Head of caudate nucleus (tissue), 42 donors: Measurements from ENCODE around the gene ANKS4B.
A peak's percentile ranks its signal among the peaks of the same experiment; 100 is the strongest.
"Not testable (repeated sequence)": the region's sequence is repeated elsewhere in the genome, so short reads cannot be mapped to it uniquely, and the experiment has no call there.

ENCODE experiments used
- DNase-seq, 42 donors: peaks; one replicate each; pipeline versions ENCODE4 v3.0.0 to v3.0.0-alpha.2; 2020 to 2021; ENCODE audit warnings: mixed read lengths in 7 of 42
- intact Hi-C: fragments of 100-400 bp; cut with DNase I; formaldehyde crosslinking; loops from one replicate; pipeline ENCODE4 v1.15.0; 2022

The ANKS4B gene, protein sequence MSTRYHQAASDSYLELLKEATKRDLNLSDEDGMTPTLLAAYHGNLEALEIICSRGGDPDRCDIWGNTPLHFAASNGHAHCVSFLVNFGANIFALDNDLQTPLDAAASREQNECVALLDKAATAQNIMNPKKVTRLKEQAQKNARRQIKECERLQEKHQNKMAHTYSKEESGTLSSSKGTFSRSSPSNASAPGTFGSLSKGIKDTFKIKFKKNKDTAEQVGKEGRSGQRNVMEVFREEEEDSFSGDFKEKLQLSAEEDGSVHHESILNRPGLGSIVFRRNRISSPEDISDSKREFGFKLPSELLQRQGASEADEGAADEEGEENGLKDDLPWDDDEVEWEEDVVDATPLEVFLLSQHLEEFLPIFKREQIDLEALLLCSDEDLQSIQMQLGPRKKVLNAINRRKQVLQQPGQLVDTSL

DNA sequence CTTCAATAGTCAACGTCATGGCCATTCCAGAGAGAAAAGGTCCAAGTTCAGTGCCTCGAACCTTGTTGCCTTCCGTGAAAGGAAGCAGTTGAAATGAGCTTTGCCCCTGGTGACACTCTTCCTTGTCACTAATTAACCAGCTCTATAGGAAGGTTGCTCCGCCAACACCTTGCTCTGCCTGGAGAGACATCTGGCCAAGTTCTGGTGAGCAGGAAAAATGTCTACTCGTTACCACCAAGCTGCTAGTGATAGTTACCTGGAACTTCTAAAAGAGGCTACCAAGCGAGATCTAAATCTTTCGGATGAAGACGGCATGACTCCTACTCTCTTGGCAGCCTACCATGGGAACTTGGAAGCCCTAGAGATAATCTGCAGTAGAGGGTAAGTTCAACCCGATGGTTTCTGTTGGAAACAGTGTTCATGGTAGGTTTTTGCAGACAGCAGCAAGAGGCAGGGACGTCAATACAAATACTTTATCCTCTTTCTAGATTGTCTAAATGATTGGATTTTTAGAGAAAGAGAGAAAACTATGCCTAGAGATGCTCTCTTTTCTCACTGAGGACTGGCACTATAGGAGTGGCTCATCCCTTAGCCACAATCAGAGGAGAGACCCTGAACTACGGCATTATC lies at the start of gene ANKS4B:
Gene ANKS4B (plus strand): TSS at position 179 of the 630 bp plus-strand sequence. CDS start 39 bp downstream, at position 218.
- intact Hi-C loops = no loop called here
- peak in 1 of 42 donors; percentile 9 for DNase-seq

DNA sequence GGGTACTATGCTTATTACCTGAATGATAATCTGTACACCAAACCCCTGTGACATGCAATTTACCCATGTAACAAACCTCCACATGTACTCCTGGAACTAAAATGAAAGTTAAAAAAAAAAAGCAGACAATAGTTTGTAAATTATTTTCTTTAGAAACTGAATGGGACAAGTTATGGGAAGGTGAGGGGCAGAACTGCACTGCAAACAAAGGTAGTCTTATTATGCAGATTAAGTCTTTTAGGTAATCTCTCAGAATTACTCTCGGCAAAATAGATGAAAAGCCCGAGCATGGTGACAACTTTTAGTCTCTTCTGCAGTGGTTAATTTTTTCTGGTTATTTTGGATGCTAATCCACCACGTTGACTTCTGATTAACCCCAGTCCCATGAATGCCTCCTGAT lies 49.5 kb upstream of the ANKS4B start:
- intact Hi-C loops = loop anchor here (10.0 kb wide), 1 partner anchor 121 kb away; no protein-coding TSS in a partner anchor
- no peak for DNase-seq

DNA sequence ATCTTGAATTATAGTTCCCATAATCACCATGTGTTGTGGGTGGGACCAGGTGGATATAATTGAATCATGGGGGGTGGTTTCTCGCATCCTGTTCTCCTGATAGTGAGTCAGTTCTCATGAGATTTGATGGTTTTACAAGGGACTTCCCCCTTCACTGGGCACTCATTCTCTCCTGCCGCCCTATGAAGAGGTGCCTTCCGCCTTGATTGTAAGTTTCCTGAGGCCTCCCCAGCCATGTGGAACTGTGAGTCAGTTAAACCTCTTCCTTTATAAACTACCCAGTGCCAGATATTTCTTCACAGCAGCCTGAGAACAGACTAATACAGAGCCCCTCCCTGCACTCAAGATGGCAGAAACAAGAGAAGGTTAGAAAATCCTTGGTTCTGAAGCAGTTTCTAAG lies 48.7 kb upstream of the ANKS4B start:
- DNase-seq = no peak
- intact Hi-C loops = loop anchor here (10.0 kb wide), 1 partner anchor 120 kb away; no protein-coding TSS in a partner anchor

DNA sequence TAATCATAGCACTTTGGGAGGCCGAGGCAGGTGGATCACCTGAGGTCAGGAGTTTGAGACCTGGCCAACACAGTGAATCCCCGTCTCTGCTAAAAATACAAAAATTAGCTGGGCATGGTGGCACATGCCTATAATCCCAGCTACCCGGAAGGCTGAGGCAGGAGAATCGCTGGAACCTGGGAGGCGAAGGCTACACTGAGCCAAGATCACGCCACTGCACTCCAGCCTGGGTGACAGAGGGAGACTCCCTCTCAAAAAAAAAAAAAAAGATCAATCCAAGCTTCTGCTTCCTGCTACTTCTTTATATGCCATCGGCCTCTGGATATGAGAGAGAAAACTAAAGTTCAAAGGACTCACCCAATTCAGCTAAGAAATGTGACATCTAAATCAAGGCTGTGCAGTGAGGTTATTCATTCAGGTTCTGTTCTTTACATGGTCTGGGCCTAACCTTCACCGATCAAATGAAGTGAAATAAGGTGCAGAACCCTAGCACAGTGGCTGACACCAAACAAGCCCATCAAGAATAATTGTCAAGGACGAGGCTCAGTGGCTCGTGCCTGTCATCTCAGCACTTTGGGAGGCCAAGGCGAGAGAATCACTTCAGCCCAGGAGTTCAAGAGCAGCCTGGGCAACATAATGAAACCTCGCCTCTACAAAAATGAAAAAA lies 47.7 kb upstream of the ANKS4B start:
- intact Hi-C loops = loop anchor here (10.0 kb wide), 1 partner anchor 119 kb away; no protein-coding TSS in a partner anchor
- no peak for DNase-seq

DNA sequence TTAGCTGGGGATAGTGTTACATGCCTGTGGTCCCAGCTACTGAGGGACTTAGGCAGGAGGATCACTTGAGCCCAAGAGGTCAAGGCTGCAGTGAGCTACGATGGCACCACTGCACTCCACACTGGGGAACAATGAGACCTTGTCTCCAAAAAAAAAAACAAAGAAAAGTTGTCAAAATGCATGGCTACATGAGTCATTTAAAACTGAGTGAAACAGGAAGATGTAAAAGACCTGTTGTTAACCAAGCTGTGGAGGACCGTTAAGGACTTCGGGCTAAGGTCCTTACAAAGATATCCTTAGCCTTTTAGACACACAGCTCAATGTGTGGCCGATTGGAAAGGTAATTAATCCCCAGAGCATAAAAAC lies 47.2 kb upstream of the ANKS4B start:
- no peak for DNase-seq
- intact Hi-C loops = loop anchor here (10.0 kb wide), 1 partner anchor 118 kb away; no protein-coding TSS in a partner anchor

DNA sequence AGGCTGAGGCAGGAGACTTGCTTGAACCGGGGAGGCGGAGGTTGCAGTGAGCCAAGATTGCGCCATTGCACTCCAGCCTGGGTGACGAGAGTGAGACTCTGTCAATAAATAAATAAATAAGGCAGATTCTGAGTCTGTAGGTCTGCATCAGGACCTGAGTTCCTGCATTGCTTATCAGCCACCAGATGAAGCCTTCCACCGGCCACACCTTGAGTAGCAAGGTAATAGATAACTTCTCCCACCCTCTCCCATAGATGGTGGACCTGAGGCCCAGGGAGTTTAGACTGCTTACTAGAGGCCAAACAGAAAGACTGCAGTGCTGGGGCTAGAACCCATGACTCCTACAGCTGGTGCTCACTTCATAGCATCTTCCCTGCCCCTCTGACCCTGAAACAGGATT lies 44.2 kb upstream of the ANKS4B start:
- no peak for DNase-seq
- intact Hi-C loops = loop anchor here (10.0 kb wide), 1 partner anchor 115 kb away; no protein-coding TSS in a partner anchor

DNA sequence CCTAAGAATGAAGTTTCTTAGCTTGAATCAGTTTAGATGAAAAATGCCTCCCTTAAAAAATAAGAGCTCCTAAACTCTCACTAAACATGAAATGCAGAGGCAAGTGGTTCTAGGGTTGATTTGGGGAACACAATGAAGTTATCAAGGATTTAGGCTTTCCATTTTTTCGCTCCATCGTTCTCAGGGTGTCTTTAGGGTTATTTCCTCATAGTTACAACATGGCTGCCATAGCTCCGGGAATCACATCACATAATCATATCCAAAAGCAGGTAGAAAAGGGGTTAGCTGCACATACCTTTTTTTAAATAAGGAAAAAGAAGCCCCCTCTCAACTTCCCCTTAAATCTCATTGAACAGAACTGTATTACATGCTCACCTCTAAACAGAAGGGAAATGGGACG lies 43.5 kb upstream of the ANKS4B start:
- intact Hi-C loops = no loop called here

DNA sequence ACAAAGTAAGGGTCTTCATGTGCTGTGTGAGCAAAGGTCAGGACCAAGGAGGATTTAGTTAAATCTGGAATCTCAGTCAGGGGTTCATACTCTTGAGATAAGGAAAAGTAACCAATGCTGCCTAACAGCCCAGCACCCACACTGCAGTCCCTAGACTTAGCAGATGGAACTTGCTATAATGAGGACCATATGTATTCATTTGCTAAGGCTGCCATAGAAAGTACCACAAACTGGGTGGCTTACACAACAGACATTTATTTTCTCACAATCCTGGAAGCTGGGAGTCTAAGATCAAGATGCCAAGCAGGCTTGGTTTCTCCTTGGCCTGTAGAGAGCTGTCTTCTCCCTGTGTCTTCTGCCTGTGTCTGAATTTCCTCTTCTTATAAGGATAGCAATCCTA lies 42.9 kb upstream of the ANKS4B start:
- intact Hi-C loops = no loop called here
- DNase-seq = no peak

More for the DNA sequence above, 43.5 kb upstream of the ANKS4B start:
- DNase-seq = no peak

DNA sequence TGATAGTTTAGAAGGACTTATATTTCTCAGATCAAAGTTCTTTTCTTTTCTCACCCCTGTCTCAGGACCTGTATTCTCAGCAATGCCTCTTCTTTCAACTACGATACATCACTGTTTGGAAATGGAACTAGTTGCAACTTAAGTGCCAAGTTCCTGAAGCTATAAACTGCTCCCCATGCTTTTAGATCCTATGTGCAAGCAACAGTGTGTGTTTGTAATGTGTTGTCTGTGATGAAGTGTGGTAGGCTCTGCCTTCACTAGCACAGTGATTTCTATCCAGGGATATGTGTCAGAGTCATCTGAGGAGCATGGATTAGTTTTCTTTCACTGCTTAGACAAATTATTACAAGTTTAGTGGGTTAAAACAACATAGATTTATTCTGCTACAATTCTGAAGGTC lies 40.5 kb upstream of the ANKS4B start:
- intact Hi-C loops = no loop called here
- DNase-seq = no peak

DNA sequence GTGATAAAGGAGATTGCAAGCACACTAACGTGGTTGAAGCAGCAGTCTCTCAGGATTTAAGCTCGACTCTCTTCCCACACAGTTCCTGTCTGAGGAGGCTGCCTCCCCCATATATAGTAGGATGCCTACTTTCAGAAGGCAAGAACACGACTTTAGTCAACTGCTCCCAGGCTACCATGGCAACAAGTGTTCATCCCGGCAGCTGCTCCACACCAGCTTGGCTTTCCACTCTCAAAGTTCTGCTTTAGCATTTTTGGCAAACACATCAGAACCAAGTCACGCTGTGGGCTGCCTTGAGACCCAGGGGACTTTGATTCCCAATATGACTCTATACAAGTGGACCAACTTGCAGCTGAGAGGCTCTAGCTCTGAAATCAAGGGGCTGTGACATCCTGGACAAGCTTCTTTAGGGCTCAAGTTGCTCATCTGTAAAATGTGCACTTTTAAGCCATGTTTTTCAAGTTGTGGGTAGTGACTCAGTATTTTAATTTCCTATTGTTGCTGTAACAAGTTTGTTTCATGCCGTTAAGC lies 38.7 kb upstream of the ANKS4B start:
- intact Hi-C loops = no loop called here
- peak; percentile 17 to 92 (median 62) for DNase-seq

DNA sequence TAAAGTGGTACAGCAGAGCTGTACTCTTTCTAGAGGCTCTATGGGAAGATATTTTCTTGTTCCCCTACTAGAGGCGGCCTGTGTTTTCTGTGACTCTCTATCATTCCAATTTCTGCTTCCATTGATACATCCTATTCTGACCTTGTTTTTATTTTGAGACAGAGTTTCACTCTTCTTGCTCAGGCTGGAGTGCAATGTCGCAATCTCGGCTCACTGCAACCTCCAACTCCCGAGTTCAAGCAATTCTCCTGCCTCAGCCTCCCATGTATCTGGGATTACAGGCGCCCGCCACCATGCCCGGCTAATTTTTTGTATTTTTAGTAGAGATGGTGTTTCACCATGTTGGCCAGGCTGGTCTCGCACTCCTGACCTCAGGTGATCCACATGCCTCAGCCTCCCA lies 38.2 kb upstream of the ANKS4B start:
- DNase-seq, intact Hi-C loops: not testable (repeated sequence)

DNA sequence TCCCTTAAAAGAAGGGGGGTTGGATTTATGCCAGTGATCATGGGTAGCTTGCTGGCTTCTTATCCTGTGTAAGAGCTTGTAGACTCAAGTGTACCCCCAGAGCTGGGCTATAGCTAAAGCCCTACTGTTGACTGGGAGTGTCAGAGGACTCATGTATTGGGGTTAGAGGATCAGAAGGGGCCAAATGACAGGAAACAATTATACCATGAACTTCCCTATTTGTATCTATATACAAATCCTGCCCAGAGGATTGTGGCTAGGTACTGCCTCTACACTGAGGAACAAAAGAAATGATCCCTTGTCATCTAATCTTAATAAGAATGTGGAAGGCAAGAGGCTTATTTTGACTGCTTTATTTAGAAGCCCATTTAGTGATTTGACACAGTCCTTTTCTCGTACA lies 36.4 kb upstream of the ANKS4B start:
- intact Hi-C loops = no loop called here

DNA sequence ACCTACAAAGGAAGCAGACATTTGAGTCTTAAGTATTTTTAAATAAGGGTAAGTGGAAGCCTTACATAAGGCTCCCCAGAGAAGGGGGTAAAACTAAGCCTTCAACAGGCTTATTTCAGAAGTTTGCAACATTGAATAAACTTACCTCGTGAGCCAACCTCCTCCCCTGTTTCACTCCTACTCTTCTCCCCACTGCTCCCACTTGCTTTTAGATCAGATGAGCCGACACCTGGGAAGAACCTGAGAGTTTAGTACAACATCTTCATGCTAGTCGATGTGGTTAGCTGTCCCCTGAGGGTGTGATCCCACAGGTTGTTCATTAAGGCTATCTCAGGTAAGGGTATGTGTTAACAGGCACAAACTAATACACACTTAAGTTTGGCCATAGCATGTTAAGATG lies 35.9 kb upstream of the ANKS4B start:
- intact Hi-C loops = no loop called here
- DNase-seq = peak in 19 of 42 donors; percentile 8 to 75 (median 30)

More for the DNA sequence above, 36.4 kb upstream of the ANKS4B start:
- DNase-seq = no peak

DNA sequence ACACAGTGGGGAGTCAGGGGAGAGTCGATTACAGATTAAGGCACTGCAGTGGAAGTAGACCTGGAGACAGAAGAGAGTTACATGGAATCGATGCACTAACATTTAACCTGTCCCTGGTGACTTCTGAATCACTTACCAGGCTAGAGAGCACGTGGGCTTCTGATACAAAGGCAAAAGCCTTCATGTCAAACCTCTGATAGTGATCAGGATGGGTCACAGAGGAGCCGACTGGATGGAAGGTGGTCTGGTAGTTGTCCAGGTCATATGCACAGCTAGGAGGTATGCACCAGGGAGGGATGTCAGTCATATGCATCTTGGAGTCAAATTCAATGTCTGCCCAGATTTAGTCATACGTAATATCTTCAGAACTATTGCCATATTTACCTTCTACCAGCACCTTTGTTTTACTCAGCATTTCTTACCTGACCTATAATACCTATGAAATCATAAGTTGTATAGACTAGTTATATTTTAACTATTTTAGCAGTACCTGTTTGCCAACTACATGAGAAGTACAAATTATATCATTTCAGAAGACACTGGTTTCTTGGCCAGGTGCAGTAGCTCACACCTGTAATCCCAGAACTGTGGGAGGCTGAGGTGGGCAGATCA lies 33.8 kb upstream of the ANKS4B start:
- intact Hi-C loops = no loop called here
- DNase-seq = no peak

DNA sequence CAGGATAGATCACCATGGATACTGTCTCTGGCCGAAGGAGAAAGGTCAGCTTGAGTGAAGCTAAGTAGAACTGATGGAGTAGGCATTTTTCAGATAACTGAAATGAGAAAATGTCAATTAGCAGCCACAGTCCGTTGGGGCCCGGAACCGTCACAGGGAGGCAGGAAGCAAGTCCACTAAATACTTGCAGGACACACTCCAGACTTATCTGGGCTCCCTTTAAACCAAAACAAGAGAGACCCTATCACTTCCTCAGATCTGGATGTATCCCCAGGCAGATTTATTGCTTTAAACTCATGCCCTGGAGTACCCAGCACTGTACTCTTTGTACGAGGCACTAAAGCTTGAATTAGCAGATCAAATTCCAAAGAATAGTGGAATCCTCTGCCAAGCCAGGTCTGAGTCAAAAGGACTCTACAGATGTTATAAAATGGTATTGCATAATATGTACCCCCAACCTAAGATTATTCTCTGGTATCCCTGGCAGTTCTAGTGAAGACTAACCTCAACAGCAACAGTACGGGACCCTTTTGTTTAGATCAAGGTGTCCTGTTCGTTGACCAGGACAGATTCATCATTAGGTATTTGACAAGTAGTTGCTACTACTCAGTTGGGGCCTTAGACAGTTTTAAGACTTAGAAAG lies 30.2 kb upstream of the ANKS4B start:
- intact Hi-C loops = no loop called here
- DNase-seq = no peak

DNA sequence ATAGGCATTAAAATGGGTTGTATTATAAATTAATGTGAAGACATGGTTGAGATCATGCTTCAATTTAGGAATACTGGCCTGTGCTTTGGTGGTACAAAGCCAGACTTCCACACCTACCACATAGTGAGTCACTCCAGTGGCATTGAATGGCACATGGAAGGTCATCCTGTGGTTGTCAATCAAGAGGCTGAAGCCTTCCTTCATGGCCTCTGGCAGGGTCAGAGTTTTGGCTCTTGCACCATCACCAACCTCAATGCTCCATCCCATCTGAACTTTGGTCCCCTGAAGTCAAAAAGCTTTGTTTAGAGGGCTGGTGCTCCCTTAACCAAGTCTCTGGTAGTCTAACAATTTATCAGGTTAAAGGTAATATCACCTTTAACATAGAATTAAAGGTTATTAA lies 28.2 kb upstream of the ANKS4B start:
- intact Hi-C loops = no loop called here
- no peak for DNase-seq

DNA sequence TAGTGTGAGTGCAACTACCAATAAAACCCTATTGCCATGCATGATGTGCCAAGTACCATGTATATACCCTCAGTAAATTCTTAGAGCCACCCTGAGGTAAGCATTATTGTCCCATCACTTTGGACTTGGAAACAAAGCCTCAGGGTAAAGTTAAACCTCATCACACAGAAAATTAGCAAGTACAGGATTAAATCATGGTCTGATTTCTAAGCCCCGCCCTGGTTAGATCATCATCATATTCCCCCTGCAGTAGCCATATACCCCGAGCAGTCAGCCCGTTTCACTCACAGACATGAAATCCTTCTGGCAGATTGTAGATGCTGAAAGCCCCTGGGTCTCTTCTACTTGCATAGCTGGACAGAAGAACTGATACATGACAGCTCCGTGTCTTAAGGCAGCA lies 26.9 kb upstream of the ANKS4B start:
- DNase-seq = no peak
- intact Hi-C loops = no loop called here

DNA sequence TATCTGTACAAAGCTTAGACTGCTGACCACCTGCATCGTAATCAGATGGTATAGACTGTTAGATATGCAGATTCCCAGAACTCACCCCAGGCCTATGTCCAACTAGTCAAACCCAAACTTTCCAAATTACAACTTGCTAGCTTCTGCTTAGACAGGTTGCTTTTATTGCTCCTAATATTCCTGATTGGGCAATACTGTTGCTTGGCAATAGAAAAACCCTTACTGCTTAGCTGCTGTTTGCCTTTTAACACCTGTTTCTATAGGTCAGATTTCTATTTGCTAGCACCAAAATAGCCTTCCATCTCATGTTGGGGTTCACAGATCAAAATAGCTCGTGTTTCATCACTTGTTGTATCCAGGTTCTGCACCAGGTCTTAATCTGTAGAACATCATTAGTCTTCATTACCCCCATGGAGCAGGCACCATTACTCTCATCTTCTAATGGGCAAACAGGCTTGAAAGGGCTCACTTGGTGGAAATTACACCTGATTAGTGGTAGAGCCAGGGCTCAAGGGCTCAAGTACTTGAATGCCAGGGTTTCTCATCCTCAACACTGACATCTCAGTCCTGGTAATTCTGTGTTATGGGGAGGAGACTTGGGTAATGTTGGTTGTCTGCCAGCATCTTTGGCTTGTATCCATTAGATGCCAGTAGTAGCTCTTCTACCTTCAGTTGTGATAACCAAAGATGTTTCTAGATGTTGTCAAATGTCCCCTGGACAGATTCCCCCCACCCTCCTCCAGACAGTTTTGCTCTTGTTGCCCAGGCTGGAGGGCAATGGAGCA lies 24.9 kb upstream of the ANKS4B start:
- intact Hi-C loops = no loop called here
- DNase-seq = no peak
